CMK (cell line): Measurements from ENCODE around the gene NHLRC3.
A peak's percentile ranks its signal among the peaks of the same experiment; 100 is the strongest.
"Not testable (repeated sequence)": the region's sequence is repeated elsewhere in the genome, so short reads cannot be mapped to it uniquely, and the experiment has no call there.

Source experiments
- DNase-seq: peaks from one replicate; pipeline ENCODE4 v3.0.0-alpha.2; 2010; ENCODE audit warnings: low read depth

The NHLRC3 gene

GRCh38 chr13:39037880-39038568, at the start of gene NHLRC3, which contains the start of gene PROSER1:
TSS of gene NHLRC3 (plus strand) at chr13:39038456. CDS start at chr13:39038640, 184 bp downstream.
TSS of gene PROSER1 (minus strand) at chr13:39038089. CDS start at chr13:39037242, 847 bp downstream.
- peak; percentile 56 for DNase-seq

GRCh38 chr13:38990693-38991092, 47.6 kb upstream of the NHLRC3 start, which contains the start of gene STOML3:
TSS of gene STOML3 (minus strand) at chr13:38990831. CDS start at chr13:38990721, 110 bp downstream.
- DNase-seq: no peak

GRCh38 chr13:38993381-38993780, 44.9 kb upstream of the NHLRC3 start:
- no peak for DNase-seq

GRCh38 chr13:38998739-38999138, 39.5 kb upstream of the NHLRC3 start:
- DNase-seq: peak; percentile 64

GRCh38 chr13:39006371-39007111, 31.7 kb upstream of the NHLRC3 start:
- DNase-seq: not testable (repeated sequence)

- no peak for DNase-seq
These were observed 25.6 kb upstream of the NHLRC3 start for GRCh38 chr13:39012608-39013007.

GRCh38 chr13:39013462-39013861, 24.8 kb upstream of the NHLRC3 start:
- no peak for DNase-seq

GRCh38 chr13:39016087-39016486, 22.2 kb upstream of the NHLRC3 start:
- DNase-seq: no peak

GRCh38 chr13:39016787-39017186, 21.5 kb upstream of the NHLRC3 start:
- peak; percentile 17 for DNase-seq

- DNase-seq: no peak
These were observed 17.3 kb upstream of the NHLRC3 start for GRCh38 chr13:39020853-39021462.

GRCh38 chr13:39023316-39023715, 14.9 kb upstream of the NHLRC3 start:
- no peak for DNase-seq

- no peak for DNase-seq
These were observed 14.5 kb upstream of the NHLRC3 start for GRCh38 chr13:39023761-39024160.

GRCh38 chr13:39025433-39025839, 12.8 kb upstream of the NHLRC3 start:
- no peak for DNase-seq

GRCh38 chr13:39032150-39032549, 6.1 kb upstream of the NHLRC3 start:
- no peak for DNase-seq

- no peak for DNase-seq
These were observed 4.2 kb upstream of the NHLRC3 start for GRCh38 chr13:39034085-39034484.

GRCh38 chr13:39035204-39035603, 3.1 kb upstream of the NHLRC3 start:
- DNase-seq: no peak

GRCh38 chr13:39035799-39036198, 2.5 kb upstream of the NHLRC3 start:
- DNase-seq: no peak

- DNase-seq: peak; percentile 14
These were observed 2.0 kb upstream of the NHLRC3 start for GRCh38 chr13:39036212-39036611.

- DNase-seq: no peak
These were observed 811 bp upstream of the NHLRC3 start for GRCh38 chr13:39037410-39037879.

- no peak for DNase-seq
These were observed 344 bp downstream of the NHLRC3 start for GRCh38 chr13:39038569-39039030.

- no peak for DNase-seq
These were observed 785 bp downstream of the NHLRC3 start for GRCh38 chr13:39039041-39039440.

- DNase-seq: no peak
These were observed 1.9 kb downstream of the NHLRC3 start for GRCh38 chr13:39040206-39040605.

- no peak for DNase-seq
These were observed 6.3 kb downstream of the NHLRC3 start for GRCh38 chr13:39044536-39044935.
